H9 (cell line): Measurements from ENCODE around the gene FRAS1. TPM values are rescaled to one million over a fixed set of nuclear protein-coding genes. Genes with fewer than 3 reads are reported as not detected.

Experiments used
- DNase-seq: peaks from one replicate; pipeline ENCODE4 v3.0.0-alpha.2; 2017
- H2AFZ ChIP-seq: one replicate; pipeline ENCODE4 v1.6.1; 2013; ENCODE audit warnings: mild to moderate bottlenecking, low read length, control low read depth, moderate library complexity
- H2AK5ac ChIP-seq: 2 replicates; pipeline ENCODE4 v1.6.1; 2013; ENCODE audit warnings: low read length, control low read depth, mixed read lengths; ENCODE audit not compliant: insufficient read length
- H2BK120ac ChIP-seq: one replicate; pipeline ENCODE4 v1.6.1; 2013; ENCODE audit warnings: low read depth, mild to moderate bottlenecking, low read length, control low read depth, inconsistent platforms; ENCODE audit not compliant: poor library complexity, severe bottlenecking
- H2BK12ac ChIP-seq: 2 replicates; pipeline ENCODE4 v1.6.1; 2013; ENCODE audit warnings: low read length, control low read depth, mixed read lengths, low read depth; ENCODE audit not compliant: insufficient read length
- H2BK15ac ChIP-seq: 2 replicates; pipeline ENCODE4 v1.6.1; 2013; ENCODE audit warnings: low read depth, low read length, control low read depth
- H2BK20ac ChIP-seq: one replicate; pipeline ENCODE4 v1.6.1; 2013; ENCODE audit warnings: low read depth, mild to moderate bottlenecking, low read length, control low read depth, inconsistent platforms; ENCODE audit not compliant: poor library complexity, severe bottlenecking
- H2BK5ac ChIP-seq: 2 replicates; pipeline ENCODE4 v1.6.1; 2013; ENCODE audit warnings: low read length, control low read depth, mixed read lengths; ENCODE audit not compliant: insufficient read length
- H3K14ac ChIP-seq: 2 replicates; pipeline ENCODE4 v1.6.1; 2013; ENCODE audit warnings: low read length, control low read depth; ENCODE audit not compliant: insufficient read depth
- H3K18ac ChIP-seq: 2 replicates; pipeline ENCODE4 v1.6.1; 2013; ENCODE audit warnings: low read depth, mild to moderate bottlenecking, mixed read lengths, low read length, control low read depth; ENCODE audit not compliant: insufficient read length
- H3K23ac ChIP-seq: 2 replicates; pipeline ENCODE4 v1.6.1; 2013; ENCODE audit warnings: low read length, control low read depth, mixed read lengths, low read depth; ENCODE audit not compliant: insufficient read length
- H3K23me2 ChIP-seq: 2 replicates; pipeline ENCODE4 v1.6.1; 2013; ENCODE audit warnings: low read depth, mild to moderate bottlenecking, mixed read lengths, low read length, control low read depth; ENCODE audit not compliant: insufficient read length, poor library complexity, severe bottlenecking
- H3K27ac ChIP-seq: 2 replicates; pipeline ENCODE4 v1.5.1; 2013; ENCODE audit warnings: low read length, control low read depth, mixed read lengths, low read depth; ENCODE audit not compliant: insufficient read length
- H3K27me3 ChIP-seq: 2 replicates; pipeline ENCODE4 v1.6.1; 2013; ENCODE audit warnings: low read length, control low read depth, inconsistent platforms; ENCODE audit not compliant: insufficient read depth
- H3K4ac ChIP-seq: 2 replicates; pipeline ENCODE4 v1.6.1; 2013; ENCODE audit warnings: low read depth, mild to moderate bottlenecking, control low read depth, inconsistent platforms, low read length, moderate library complexity
- H3K4me1 ChIP-seq: 2 replicates; pipeline ENCODE4 v1.6.1; 2013; ENCODE audit warnings: low read length, control low read depth, inconsistent platforms; ENCODE audit not compliant: insufficient read depth
- H3K4me2 ChIP-seq: 2 replicates; pipeline ENCODE4 v1.6.1; 2013; ENCODE audit warnings: low read length, control low read depth, mixed read lengths; ENCODE audit not compliant: insufficient read length, insufficient read depth
- H3K56ac ChIP-seq: 2 replicates; pipeline ENCODE4 v1.6.1; 2013; ENCODE audit warnings: low read depth, mild to moderate bottlenecking, mixed read lengths, low read length, control low read depth; ENCODE audit not compliant: insufficient read length
- H3K79me1 ChIP-seq: 2 replicates; pipeline ENCODE4 v1.6.1; 2013; ENCODE audit warnings: low read depth, mild to moderate bottlenecking, moderate library complexity, low read length, control low read depth, inconsistent platforms; ENCODE audit not compliant: insufficient read depth, poor library complexity, severe bottlenecking
- H3K79me2 ChIP-seq: 2 replicates; pipeline ENCODE4 v1.6.1; 2013; ENCODE audit warnings: low read length, control low read depth, inconsistent platforms; ENCODE audit not compliant: insufficient read depth
- H3K9ac ChIP-seq: 2 replicates; pipeline ENCODE4 v1.6.1; 2013; ENCODE audit warnings: low read length, control low read depth, mixed read lengths; ENCODE audit not compliant: insufficient read length; ENCODE audit errors: extremely low read depth
- H3K9me3 ChIP-seq: one replicate; pipeline ENCODE4 v1.6.1; 2013; ENCODE audit warnings: low read depth, low read length, inconsistent platforms; ENCODE audit not compliant: control insufficient read depth
- H3T11ph ChIP-seq: one replicate; pipeline ENCODE4 v1.6.1; 2013; ENCODE audit warnings: mild to moderate bottlenecking, low read length, control low read depth, inconsistent platforms
- H4K20me1 ChIP-seq: one replicate; pipeline ENCODE4 v1.6.1; 2013; ENCODE audit not compliant: control insufficient read depth, insufficient read length, insufficient read depth
- H4K5ac ChIP-seq: 2 replicates; pipeline ENCODE4 v1.6.1; 2013; ENCODE audit warnings: low read depth, mild to moderate bottlenecking, mixed read lengths, low read length, control low read depth; ENCODE audit not compliant: insufficient read length
- H4K8ac ChIP-seq: replicated peaks from 2 replicates; pipeline ENCODE4 v1.6.1; 2013; ENCODE audit warnings: low read length, control low read depth, mixed read lengths, low read depth; ENCODE audit not compliant: insufficient read length
- H4K91ac ChIP-seq: 2 replicates; pipeline ENCODE4 v1.6.1; 2013; ENCODE audit warnings: low read depth, mild to moderate bottlenecking, moderate library complexity, mixed read lengths, low read length, control low read depth; ENCODE audit not compliant: insufficient read length
- H3K27ac Mint-ChIP-seq, 3 experiments: 2 replicates in 2 of 3; 3 replicates in 1 of 3; pipeline ENCODE4 v1.8.0; 2020 to 2021; ENCODE audit warnings: mixed read lengths in 3 of 3, mild to moderate bottlenecking in 1 of 3, moderate library complexity in 1 of 3
- H3K27me3 Mint-ChIP-seq: 2 replicates; pipeline ENCODE4 v1.8.0; 2021; ENCODE audit warnings: low read depth, mild to moderate bottlenecking, moderate library complexity, mixed read lengths
- H3K36me3 Mint-ChIP-seq, 3 experiments: 2 replicates in 2 of 3; 3 replicates in 1 of 3; pipeline ENCODE4 v1.8.0; 2020 to 2021; ENCODE audit warnings: low read depth in 3 of 3, mixed read lengths in 3 of 3; ENCODE audit not compliant: insufficient read depth in 1 of 3
- H3K4me1 Mint-ChIP-seq, 2 experiments: 2 replicates each; pipeline ENCODE4 v1.8.0; 2020; ENCODE audit warnings: mixed read lengths in 2 of 2
- H3K4me3 Mint-ChIP-seq, 2 experiments: 2 replicates in 1 of 2; 3 replicates in 1 of 2; pipeline ENCODE4 v1.8.0; 2020 to 2021; ENCODE audit warnings: mild to moderate bottlenecking in 2 of 2, mixed read lengths in 2 of 2, moderate library complexity in 1 of 2
- H3K9me3 Mint-ChIP-seq, 2 experiments: 2 replicates in 1 of 2; 3 replicates in 1 of 2; pipeline ENCODE4 v1.8.0; 2020; ENCODE audit warnings: mild to moderate bottlenecking in 2 of 2, mixed read lengths in 2 of 2, moderate library complexity in 1 of 2
- CTCF ChIP-seq: fragments of 200-600 bp; sonication (generic); conservative IDR thresholded peaks from 3 replicates; pipeline ENCODE4 v1.8.0; 2021; ENCODE audit warnings: antibody characterized with exemption, mild to moderate bottlenecking
- WGBS: extraction: QIAGEN DNeasy Blood & Tissue Kit; methylation state at CpG from one replicate; pipeline ENCODE4 v1.1.7; 2013; ENCODE audit warnings: missing lambda C conversion rate, low lambda C conversion rate, mixed read lengths; ENCODE audit not compliant: insufficient read length; ENCODE audit errors: extremely low coverage; 5-methylcytosine and 5-hydroxymethylcytosine counted together
- total RNA-seq: library from RNA; stranded (reverse); gene quantifications from 2 replicates; pipeline ENCODE4 v1.2.1, GENCODE V29; 2021

Gene FRAS1
- total RNA-seq, 1 experiment from 2014 or later: 58.5 TPM

- Histone ChIP-seq H3K4me1 (peaks cover 17% of the 10 kb centered on the region), H4K5ac (no peak overlapping the region), H4K8ac (no peak overlapping the region), H3K9me3 (no peaks in the 10 kb centered on the region), H2BK20ac (no peak overlapping the region), H2BK5ac (no peak overlapping the region), H3K79me1 (no peaks in the 10 kb centered on the region), H3K79me2 (no peaks in the 10 kb centered on the region), H2BK12ac (peak overlapping the region; percentile 72), H3K4me2 (no peak overlapping the region), H3K56ac (no peak overlapping the region), H3K4ac (no peak overlapping the region), H4K91ac (no peak overlapping the region), H3K27me3 (no peaks in the 10 kb centered on the region), H3K27ac (no peak overlapping the region), H2AFZ (no peak overlapping the region), H3K18ac (peak overlapping the region; percentile 34), H3T11ph (no peak overlapping the region), H3K23me2 (no peaks in the 10 kb centered on the region), H4K20me1 (no peaks in the 10 kb centered on the region), H3K14ac (no peak overlapping the region), H2BK15ac (no peak overlapping the region), H3K9ac (no peak overlapping the region), H2BK120ac (no peak overlapping the region), H2AK5ac (no peak overlapping the region), H3K23ac (no peak overlapping the region)
- peaks cover 18 to 36% (median 22%) of the 10 kb centered on the region in 3 experiments; a peak in 6 of 7 replicates for H3K36me3 Mint-ChIP-seq
- WGBS: no CpG with 5 or more reads among the region's 4 CpGs
- H3K27ac Mint-ChIP-seq: peak overlapping the region; percentile 2 to 79 (median 46); a peak in 6 of 7 replicates
- H3K4me1 Mint-ChIP-seq: peaks cover 50 to 55% of the 10 kb centered on the region in 2 experiments
- no peak for TF ChIP-seq CTCF
- H3K9me3 Mint-ChIP-seq: no peaks in the 10 kb centered on the region
- no peaks in the 10 kb centered on the region for H3K27me3 Mint-ChIP-seq
- DNase-seq: no peak
- no peak overlapping the region for H3K4me3 Mint-ChIP-seq
Observed at GRCh38 chr4:78361621-78362120, 304.5 kb downstream of the FRAS1 start.
